OCI-LY1 (cell line): ENCODE measurements around the gene GGNBP2.

Experiments used
- H2AFZ ChIP-seq: fragments of 200-600 bp; sonication (generic), shearing (Covaris generic); 2 replicates; pipeline ENCODE4 v1.6.0; 2014; ENCODE audit warnings: antibody characterized with exemption, mild to moderate bottlenecking, low read length
- H3F3A ChIP-seq: fragments of 200-600 bp; sonication (generic), shearing (Covaris generic); 2 replicates; pipeline ENCODE4 v1.6.0; 2014; ENCODE audit warnings: mild to moderate bottlenecking, antibody characterized with exemption, low read length, moderate library complexity; ENCODE audit not compliant: insufficient read depth
- H3K27ac ChIP-seq: fragments of 200-600 bp; sonication (generic); 2 replicates; pipeline ENCODE4 v1.5.1; 2014; ENCODE audit warnings: low read length, mixed run types, mild to moderate bottlenecking, low read depth; ENCODE audit not compliant: poor library complexity, severe bottlenecking
- H3K27me3 ChIP-seq: fragments of 200-600 bp; sonication (generic); 2 replicates; pipeline ENCODE4 v1.6.0; 2014; ENCODE audit warnings: antibody characterized with exemption, mild to moderate bottlenecking, low read length, moderate library complexity; ENCODE audit not compliant: insufficient read depth
- H3K36me3 ChIP-seq: fragments of 200-600 bp; sonication (generic); 2 replicates; pipeline ENCODE4 v1.6.1; 2014; ENCODE audit warnings: mild to moderate bottlenecking, antibody characterized with exemption, low read length, moderate library complexity, mixed read lengths; ENCODE audit not compliant: insufficient read depth
- H3K4me1 ChIP-seq: fragments of 200-600 bp; sonication (generic); 2 replicates; pipeline ENCODE4 v1.5.1; 2014; ENCODE audit warnings: mild to moderate bottlenecking, low read length, moderate library complexity; ENCODE audit not compliant: insufficient read depth, severe bottlenecking
- H3K4me2 ChIP-seq: fragments of 200-600 bp; sonication (generic), shearing (Covaris generic); 2 replicates; pipeline ENCODE4 v1.6.1; 2014; ENCODE audit warnings: low read length
- H3K4me3 ChIP-seq: fragments of 200-600 bp; sonication (generic); 2 replicates; pipeline ENCODE4 v1.5.1; 2014; ENCODE audit warnings: low read length, low read depth, mild to moderate bottlenecking, mixed read lengths; ENCODE audit not compliant: poor library complexity, severe bottlenecking
- H3K79me2 ChIP-seq: fragments of 200-600 bp; shearing (Covaris generic); 2 replicates; pipeline ENCODE4 v1.6.1; 2016; ENCODE audit warnings: mixed run types, low read length, mixed read lengths; ENCODE audit not compliant: insufficient read depth
- H3K9ac ChIP-seq: fragments of 200-600 bp; sonication (generic), shearing (Covaris generic); 2 replicates; pipeline ENCODE4 v1.6.1; 2014; ENCODE audit warnings: mild to moderate bottlenecking, low read length, mixed read lengths
- H3K9me2 ChIP-seq: fragments of 200-600 bp; sonication (generic), shearing (Covaris generic); 2 replicates; pipeline ENCODE4 v1.6.1; 2014; ENCODE audit warnings: low read depth, mild to moderate bottlenecking, low read length, mixed read lengths
- H3K9me3 ChIP-seq: fragments of 200-600 bp; shearing (Covaris generic); 2 replicates; pipeline ENCODE4 v1.6.1; 2014; ENCODE audit warnings: low read length, mixed read lengths
- H4K20me1 ChIP-seq: fragments of 200-600 bp; sonication (generic), shearing (Covaris generic); 2 replicates; pipeline ENCODE4 v1.6.0; 2016; ENCODE audit warnings: mild to moderate bottlenecking, low read length; ENCODE audit not compliant: insufficient read depth
- EZH2 ChIP-seq: fragments of 200-600 bp; sonication (generic), shearing (Covaris generic); IDR thresholded peaks from 2 replicates; pipeline ENCODE4 v1.8.0; 2017; ENCODE audit warnings: borderline replicate concordance, mixed run types, mild to moderate bottlenecking, antibody characterized with exemption, low read length, moderate library complexity, mixed read lengths
- TF ChIP-seq, protein P1 (sequence below): fragments of 200-600 bp; sonication (generic), shearing (Covaris generic); IDR thresholded peaks from 2 replicates; pipeline ENCODE4 v1.5.1; 2017; ENCODE audit warnings: mild to moderate bottlenecking, antibody characterized with exemption, low read length, moderate library complexity, mixed read lengths

GGNBP2 gene

GRCh38 chr17:36583787-36584186 is 39.1 kb downstream of the GGNBP2 start:
- Histone ChIP-seq H2AFZ (no peak overlapping the region), H3K4me1 (no peaks in the 10 kb centered on the region), H3K27me3 (no peaks in the 10 kb centered on the region), H3K9me2 (no peaks in the 10 kb centered on the region), H3K9ac (no peak overlapping the region), H3K36me3 (peaks cover 92% of the 10 kb centered on the region), H3K27ac (no peak overlapping the region), H3K79me2 (no peaks in the 10 kb centered on the region), H3K9me3 (no peaks in the 10 kb centered on the region), H3K4me3 (no peak overlapping the region), H3K4me2 (no peak overlapping the region), H4K20me1 (no peaks in the 10 kb centered on the region), H3F3A (0 out of 2 replicates have a peak, but pooled peaks cover 4% of the 10 kb centered on the region)
- TF ChIP-seq, protein P1, sequence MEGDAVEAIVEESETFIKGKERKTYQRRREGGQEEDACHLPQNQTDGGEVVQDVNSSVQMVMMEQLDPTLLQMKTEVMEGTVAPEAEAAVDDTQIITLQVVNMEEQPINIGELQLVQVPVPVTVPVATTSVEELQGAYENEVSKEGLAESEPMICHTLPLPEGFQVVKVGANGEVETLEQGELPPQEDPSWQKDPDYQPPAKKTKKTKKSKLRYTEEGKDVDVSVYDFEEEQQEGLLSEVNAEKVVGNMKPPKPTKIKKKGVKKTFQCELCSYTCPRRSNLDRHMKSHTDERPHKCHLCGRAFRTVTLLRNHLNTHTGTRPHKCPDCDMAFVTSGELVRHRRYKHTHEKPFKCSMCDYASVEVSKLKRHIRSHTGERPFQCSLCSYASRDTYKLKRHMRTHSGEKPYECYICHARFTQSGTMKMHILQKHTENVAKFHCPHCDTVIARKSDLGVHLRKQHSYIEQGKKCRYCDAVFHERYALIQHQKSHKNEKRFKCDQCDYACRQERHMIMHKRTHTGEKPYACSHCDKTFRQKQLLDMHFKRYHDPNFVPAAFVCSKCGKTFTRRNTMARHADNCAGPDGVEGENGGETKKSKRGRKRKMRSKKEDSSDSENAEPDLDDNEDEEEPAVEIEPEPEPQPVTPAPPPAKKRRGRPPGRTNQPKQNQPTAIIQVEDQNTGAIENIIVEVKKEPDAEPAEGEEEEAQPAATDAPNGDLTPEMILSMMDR, result no peak
- no peak for TF ChIP-seq EZH2

- Histone ChIP-seq H3K4me1 (peaks cover 8% of the 10 kb centered on the region), H3F3A (0 out of 2 replicates have a peak, but pooled peaks cover 4% of the 10 kb centered on the region), H3K36me3 (peaks cover 82% of the 10 kb centered on the region), H4K20me1 (no peaks in the 10 kb centered on the region), H3K79me2 (no peaks in the 10 kb centered on the region), H3K4me2 (no peak overlapping the region), H3K9ac (no peak overlapping the region), H3K9me2 (no peaks in the 10 kb centered on the region), H3K4me3 (no peak overlapping the region), H2AFZ (no peak overlapping the region), H3K9me3 (no peaks in the 10 kb centered on the region), H3K27me3 (no peaks in the 10 kb centered on the region), H3K27ac (no peak overlapping the region)
- no peak for TF ChIP-seq EZH2
- TF ChIP-seq, protein P1, result no peak
Measured at GRCh38 chr17:36586138-36586537, 41.4 kb downstream of the GGNBP2 start.

DNA sequence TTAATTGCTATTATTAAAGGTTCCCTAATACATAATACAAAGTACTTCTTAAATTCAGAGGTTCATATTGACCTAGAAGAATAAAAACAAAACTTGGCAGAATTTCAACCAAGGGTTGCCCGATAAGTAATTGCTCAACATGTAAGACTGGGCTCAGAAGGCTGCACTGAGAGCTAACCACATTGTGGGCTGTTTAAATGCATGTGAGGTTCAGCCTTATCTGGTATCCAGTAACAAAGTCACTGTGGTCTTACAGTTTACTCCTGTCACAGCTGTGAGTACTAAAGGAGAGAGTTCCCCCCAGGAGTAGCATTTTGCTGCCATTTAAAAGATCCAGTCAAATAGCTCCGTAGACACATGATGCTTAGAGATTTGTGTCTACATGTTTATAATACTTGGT is 45.4 kb downstream of the GGNBP2 start:
- TF ChIP-seq, protein P1, result no peak
- no peak for TF ChIP-seq EZH2
- H3K36me3 ChIP-seq, result peaks cover 45% of the 10 kb centered on the region
- no peaks in the 10 kb centered on the region for H4K20me1 ChIP-seq
- no peak overlapping the region for H3K4me3 ChIP-seq
- H3K9me2 ChIP-seq, result no peaks in the 10 kb centered on the region
- no peak overlapping the region for H3K27ac ChIP-seq
- H3K9ac ChIP-seq, result no peak overlapping the region
- peaks cover 25% of the 10 kb centered on the region for H3K4me1 ChIP-seq
- no peaks in the 10 kb centered on the region for H3K27me3 ChIP-seq
- no peak overlapping the region for H2AFZ ChIP-seq
- H3K4me2 ChIP-seq, result no peak overlapping the region
- no peaks in the 10 kb centered on the region for H3K9me3 ChIP-seq
- H3K79me2 ChIP-seq, result no peaks in the 10 kb centered on the region
- H3F3A ChIP-seq, result 0 out of 2 replicates have a peak, but pooled peaks cover under 1% of the 10 kb centered on the region
